ENCODE data around the gene DGKB. TPM values are rescaled to one million over a fixed set of nuclear protein-coding genes. Genes with fewer than 3 reads are reported as not detected.

Gene DGKB
- polyA plus RNA-seq, 2 of the 4 experiments (the other 2 are of a cell fraction): 0.01 TPM; not detected in 1

- no peak overlapping the region for H3K4me3 ChIP-seq
- H3K9me3 ChIP-seq: no peaks in the 10 kb centered on the region
- TF ChIP-seq CHD2 (IDR thresholded peaks at IDR 0.05; ENCODE audit: low read length, partially characterized antibody) (no peak), POLR2A (IDR thresholded peaks at IDR 0.05; ENCODE audit: low read length) (no peak), PHF8 (IDR thresholded peaks at IDR 0.05; ENCODE audit: borderline replicate concordance, low read depth) (no peak)
- ATAC-seq (no peak), DNase-seq (ENCODE audit: low read depth in 1 of 2, low spot score in 1 of 2) (no peak), FAIRE-seq (no peak)
- 4% methylated on average over 1 of the region's 1 CpG for WGBS (ENCODE audit: missing lambda C conversion rate)
- H3K4me2 ChIP-seq: no peak overlapping the region
- ChIA-PET CTCF (no interaction called here), POLR2A (no interaction called here)
- H3K27ac ChIP-seq: no peak overlapping the region
- no peaks in the 10 kb centered on the region for H3K4me1 ChIP-seq
These were observed 643.7 kb downstream of the DGKB start for GRCh38 chr7:14258861-14259260.

- no peak for ATAC-seq
- H3K27ac ChIP-seq: no peak overlapping the region
- ChIA-PET POLR2A (no interaction called here), CTCF (interaction anchor here (0.6 kb wide), 1 partner anchor 1955 kb away, joined by 3 read pairs; no protein-coding TSS in a partner anchor)
- DNase-seq (ENCODE audit: low read depth in 1 of 2, low spot score in 1 of 2): no peak
- H3K4me3 ChIP-seq: no peak overlapping the region
- TF ChIP-seq MYC (IDR thresholded peaks at IDR 0.05; ENCODE audit: borderline replicate concordance, low read length) (no peak), ZNF302 (CRISPR knock-in tag; IDR thresholded peaks at IDR 0.05) (no peak), POLR2AphosphoS2 (conservative IDR thresholded peaks at IDR 0.05; ENCODE audit: low read length) (no peak), RCOR1 (IDR thresholded peaks at IDR 0.05; ENCODE audit: low read depth, low read length) (no peak), HOXA7 (CRISPR knock-in tag; IDR thresholded peaks at IDR 0.05) (no peak), RAD21 (conservative IDR thresholded peaks at IDR 0.05 in 1 of 2, IDR thresholded peaks at IDR 0.05 in 1 of 2) (no peak), CEBPB (IDR thresholded peaks at IDR 0.05) (no peak), TP53 (CRISPR knock-in tag; IDR thresholded peaks at IDR 0.05) (no peak), ZFP36 (IDR thresholded peaks at IDR 0.05; ENCODE audit: borderline replicate concordance, partially characterized antibody) (no peak), MAZ (IDR thresholded peaks at IDR 0.05; ENCODE audit: borderline replicate concordance, low read depth, low read length) (no peak)
- TF ChIP-seq, protein P1, sequence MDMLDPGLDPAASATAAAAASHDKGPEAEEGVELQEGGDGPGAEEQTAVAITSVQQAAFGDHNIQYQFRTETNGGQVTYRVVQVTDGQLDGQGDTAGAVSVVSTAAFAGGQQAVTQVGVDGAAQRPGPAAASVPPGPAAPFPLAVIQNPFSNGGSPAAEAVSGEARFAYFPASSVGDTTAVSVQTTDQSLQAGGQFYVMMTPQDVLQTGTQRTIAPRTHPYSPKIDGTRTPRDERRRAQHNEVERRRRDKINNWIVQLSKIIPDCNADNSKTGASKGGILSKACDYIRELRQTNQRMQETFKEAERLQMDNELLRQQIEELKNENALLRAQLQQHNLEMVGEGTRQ (IDR thresholded peaks at IDR 0.05): no peak
- no peaks in the 10 kb centered on the region for H3K4me1 ChIP-seq
- no peak for FAIRE-seq
- 32% methylated on average over 2 of the region's 2 CpGs for WGBS (ENCODE audit: missing lambda C conversion rate)
- no peaks in the 10 kb centered on the region for H3K9me3 ChIP-seq
- no peak overlapping the region for H3K4me2 ChIP-seq
These were observed 644.1 kb downstream of the DGKB start for GRCh38 chr7:14258441-14258840.

- TF ChIP-seq ZSCAN20 (CRISPR knock-in tag; IDR thresholded peaks at IDR 0.05) (no peak), JUNB (IDR thresholded peaks at IDR 0.05) (no peak)
- ATAC-seq: no peak
- Histone ChIP-seq H3K9me3 (no peaks in the 10 kb centered on the region), H3K4me3 (no peak overlapping the region), H3K27ac (no peak overlapping the region), H3K4me2 (no peak overlapping the region), H3K4me1 (no peaks in the 10 kb centered on the region)
- POLR2A ChIA-PET: no interaction called here
- CTCF ChIA-PET: no interaction called here
- no peak for FAIRE-seq
- DNase-seq (ENCODE audit: low read depth in 1 of 2, low spot score in 1 of 2): no peak
- WGBS (ENCODE audit: missing lambda C conversion rate): 40% methylated on average over 2 of the region's 3 CpGs
These were observed 650.1 kb downstream of the DGKB start for GRCh38 chr7:14252458-14252857.

- ATAC-seq (no peak), DNase-seq (ENCODE audit: low read depth in 1 of 2, low spot score in 1 of 2) (no peak), FAIRE-seq (no peak)
- ChIA-PET CTCF (no interaction called here), POLR2A (no interaction called here)
- Histone ChIP-seq H3K4me1 (no peaks in the 10 kb centered on the region), H3K27ac (no peak overlapping the region), H3K4me3 (no peak overlapping the region), H3K9me3 (no peaks in the 10 kb centered on the region), H3K4me2 (no peak overlapping the region)
- 62% methylated on average over 5 of the region's 5 CpGs for WGBS (ENCODE audit: missing lambda C conversion rate)
- TF ChIP-seq SMC3 (IDR thresholded peaks at IDR 0.05): no peak
- no peak for TF ChIP-seq ZFP36 (IDR thresholded peaks at IDR 0.05; ENCODE audit: borderline replicate concordance, partially characterized antibody)
- no peak for TF ChIP-seq POLR2A (IDR thresholded peaks at IDR 0.05; ENCODE audit: low read length)
- TF ChIP-seq HEYL (CRISPR knock-in tag; IDR thresholded peaks at IDR 0.05): no peak
- no peak for TF ChIP-seq RARB (CRISPR knock-in tag; IDR thresholded peaks at IDR 0.05)
- TF ChIP-seq GATA3 (IDR thresholded peaks at IDR 0.05; ENCODE audit: borderline replicate concordance): no peak
- TF ChIP-seq, protein P2, sequence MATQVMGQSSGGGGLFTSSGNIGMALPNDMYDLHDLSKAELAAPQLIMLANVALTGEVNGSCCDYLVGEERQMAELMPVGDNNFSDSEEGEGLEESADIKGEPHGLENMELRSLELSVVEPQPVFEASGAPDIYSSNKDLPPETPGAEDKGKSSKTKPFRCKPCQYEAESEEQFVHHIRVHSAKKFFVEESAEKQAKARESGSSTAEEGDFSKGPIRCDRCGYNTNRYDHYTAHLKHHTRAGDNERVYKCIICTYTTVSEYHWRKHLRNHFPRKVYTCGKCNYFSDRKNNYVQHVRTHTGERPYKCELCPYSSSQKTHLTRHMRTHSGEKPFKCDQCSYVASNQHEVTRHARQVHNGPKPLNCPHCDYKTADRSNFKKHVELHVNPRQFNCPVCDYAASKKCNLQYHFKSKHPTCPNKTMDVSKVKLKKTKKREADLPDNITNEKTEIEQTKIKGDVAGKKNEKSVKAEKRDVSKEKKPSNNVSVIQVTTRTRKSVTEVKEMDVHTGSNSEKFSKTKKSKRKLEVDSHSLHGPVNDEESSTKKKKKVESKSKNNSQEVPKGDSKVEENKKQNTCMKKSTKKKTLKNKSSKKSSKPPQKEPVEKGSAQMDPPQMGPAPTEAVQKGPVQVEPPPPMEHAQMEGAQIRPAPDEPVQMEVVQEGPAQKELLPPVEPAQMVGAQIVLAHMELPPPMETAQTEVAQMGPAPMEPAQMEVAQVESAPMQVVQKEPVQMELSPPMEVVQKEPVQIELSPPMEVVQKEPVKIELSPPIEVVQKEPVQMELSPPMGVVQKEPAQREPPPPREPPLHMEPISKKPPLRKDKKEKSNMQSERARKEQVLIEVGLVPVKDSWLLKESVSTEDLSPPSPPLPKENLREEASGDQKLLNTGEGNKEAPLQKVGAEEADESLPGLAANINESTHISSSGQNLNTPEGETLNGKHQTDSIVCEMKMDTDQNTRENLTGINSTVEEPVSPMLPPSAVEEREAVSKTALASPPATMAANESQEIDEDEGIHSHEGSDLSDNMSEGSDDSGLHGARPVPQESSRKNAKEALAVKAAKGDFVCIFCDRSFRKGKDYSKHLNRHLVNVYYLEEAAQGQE (IDR thresholded peaks at IDR 0.05): no peak
- TF ChIP-seq RFX5 (IDR thresholded peaks at IDR 0.05): no peak
- TF ChIP-seq CTCF (IDR thresholded peaks at IDR 0.05): no peak
- no peak for TF ChIP-seq CBX8 (IDR thresholded peaks at IDR 0.05)
- no peak for TF ChIP-seq SREBF2 (IDR thresholded peaks at IDR 0.05)
- TF ChIP-seq CHD4 (IDR thresholded peaks at IDR 0.05; ENCODE audit: borderline replicate concordance): no peak
- TF ChIP-seq KDM5A (IDR thresholded peaks at IDR 0.05): no peak
- no peak for TF ChIP-seq NFE2L2 (conservative IDR thresholded peaks at IDR 0.05; ENCODE audit: low read length)
These were observed 660.4 kb downstream of the DGKB start for GRCh38 chr7:14242175-14242574.

Measured in A549 (cell line).